A673 (cell line): ENCODE results near the gene DPH3. TPM values are rescaled to one million over a fixed set of nuclear protein-coding genes. Genes with fewer than 3 reads are reported as not detected.

Experiments
- BruUV-seq: library from RNA; stranded (reverse); fragments of 400-500 nt; replicated peaks from 2 replicates; lab custom pipeline; 2021; lab: Mats Ljungman, UMichigan
- CTCF ChIA-PET: fragments of 300-600 bp; sonication (Branson Sonifier 250); formaldehyde crosslinking; loops from one replicate; lab custom pipeline; 2022; ENCODE audit warnings: antibody characterized with exemption; lab: Charles Lee
- POLR2A ChIA-PET: fragments of 300-600 bp; sonication (Branson Sonifier 250); formaldehyde crosslinking; loops from one replicate; lab custom pipeline; 2022; ENCODE audit warnings: antibody characterized with exemption; ENCODE audit not compliant: low non-redundant PET; lab: Charles Lee
- DNase-seq: peaks from one replicate; pipeline ENCODE4 v3.0.0-alpha.2; 2015; ENCODE audit warnings: low spot score
- H3K27ac ChIP-seq: fragments of 200-600 bp; sonication (generic); 2 replicates; pipeline ENCODE4 v1.5.1; 2016; ENCODE audit warnings: mixed run types, low read depth, mild to moderate bottlenecking, mixed read lengths, antibody characterized with exemption, low read length; ENCODE audit not compliant: poor library complexity, severe bottlenecking
- H3K27me3 ChIP-seq: fragments of 200-600 bp; sonication (generic); replicated peaks from 2 replicates; pipeline ENCODE4 v1.6.1; 2017; ENCODE audit warnings: mixed run types, low read depth, mild to moderate bottlenecking, mixed read lengths, antibody characterized with exemption, low read length; ENCODE audit not compliant: insufficient read depth, poor library complexity
- H3K36me3 ChIP-seq: fragments of 200-600 bp; sonication (generic); 2 replicates; pipeline ENCODE4 v1.6.1; 2016; ENCODE audit warnings: mixed run types, mild to moderate bottlenecking, mixed read lengths, antibody characterized with exemption, low read length; ENCODE audit not compliant: insufficient read depth, poor library complexity, severe bottlenecking
- H3K4me1 ChIP-seq: fragments of 200-600 bp; sonication (generic); 2 replicates; pipeline ENCODE4 v1.6.1; 2017; ENCODE audit warnings: mixed run types, mild to moderate bottlenecking, mixed read lengths, antibody characterized with exemption, low read length; ENCODE audit not compliant: insufficient read depth, poor library complexity, severe bottlenecking
- H3K4me3 ChIP-seq: fragments of 200-600 bp; sonication (generic); 2 replicates; pipeline ENCODE4 v1.5.1; 2016; ENCODE audit warnings: low read depth, mixed run types, mild to moderate bottlenecking, mixed read lengths, low read length; ENCODE audit not compliant: poor library complexity, severe bottlenecking
- H3K9me3 ChIP-seq: fragments of 200-600 bp; sonication (generic); 2 replicates; pipeline ENCODE4 v1.6.1; 2016; ENCODE audit warnings: mixed run types, low read depth, mild to moderate bottlenecking, mixed read lengths, antibody characterized with exemption, low read length; ENCODE audit not compliant: poor library complexity, severe bottlenecking
- EZH2 ChIP-seq: fragments of 200-600 bp; sonication (generic); IDR thresholded peaks from 2 replicates; pipeline ENCODE4 v1.6.1; 2017; ENCODE audit warnings: borderline replicate concordance, low read depth, mild to moderate bottlenecking, mixed read lengths, antibody characterized with exemption, low read length; ENCODE audit not compliant: poor library complexity, severe bottlenecking
- intact Hi-C: fragments of 100-400 bp; cut with micrococcal nuclease; formaldehyde crosslinking; loops from one replicate; pipeline ENCODE4 v1.10.0; 2022; ENCODE audit not compliant: unreplicated experiment
- total RNA-seq: library from RNA; stranded (reverse); gene quantifications from 2 replicates; pipeline ENCODE4 v1.2.3, GENCODE V29; 2021
- TF ChIP-seq, protein P1 (sequence below): fragments of 300-800, 200-600 bp; sonication (generic); conservative IDR thresholded peaks from 2 replicates; pipeline ENCODE4 v1.5.1; 2017; ENCODE audit warnings: low read depth, mild to moderate bottlenecking, antibody characterized with exemption, low read length, moderate library complexity, mixed read lengths

The DPH3 gene
- total RNA-seq, 1 experiment from 2014 or later: 26.4 TPM

DNA sequence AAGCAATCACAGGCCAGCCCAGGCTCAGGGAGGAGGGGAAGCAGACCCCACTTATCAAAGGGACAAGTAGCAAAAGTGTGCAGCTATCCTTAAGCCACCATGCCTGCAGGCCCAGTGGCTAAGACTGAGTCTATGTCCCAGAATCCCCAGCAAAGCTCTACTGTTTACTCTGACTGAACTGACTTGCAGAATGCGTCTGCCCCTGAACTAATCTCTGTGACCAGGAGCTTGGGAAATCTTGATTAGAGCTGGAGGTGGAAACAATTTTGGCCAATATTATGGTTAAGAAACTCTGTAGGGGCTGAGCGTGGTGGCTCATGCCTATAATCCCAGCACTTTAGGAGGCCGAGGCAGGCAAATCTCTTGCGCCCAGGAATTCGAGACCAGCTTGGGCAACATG, 22.6 kb downstream of the DPH3 start:
- no peaks in the 10 kb centered on the region for H3K4me1 ChIP-seq
- no peaks in the 10 kb centered on the region for H3K9me3 ChIP-seq
- TF ChIP-seq EZH2: no peak
- TF ChIP-seq, protein P1, sequence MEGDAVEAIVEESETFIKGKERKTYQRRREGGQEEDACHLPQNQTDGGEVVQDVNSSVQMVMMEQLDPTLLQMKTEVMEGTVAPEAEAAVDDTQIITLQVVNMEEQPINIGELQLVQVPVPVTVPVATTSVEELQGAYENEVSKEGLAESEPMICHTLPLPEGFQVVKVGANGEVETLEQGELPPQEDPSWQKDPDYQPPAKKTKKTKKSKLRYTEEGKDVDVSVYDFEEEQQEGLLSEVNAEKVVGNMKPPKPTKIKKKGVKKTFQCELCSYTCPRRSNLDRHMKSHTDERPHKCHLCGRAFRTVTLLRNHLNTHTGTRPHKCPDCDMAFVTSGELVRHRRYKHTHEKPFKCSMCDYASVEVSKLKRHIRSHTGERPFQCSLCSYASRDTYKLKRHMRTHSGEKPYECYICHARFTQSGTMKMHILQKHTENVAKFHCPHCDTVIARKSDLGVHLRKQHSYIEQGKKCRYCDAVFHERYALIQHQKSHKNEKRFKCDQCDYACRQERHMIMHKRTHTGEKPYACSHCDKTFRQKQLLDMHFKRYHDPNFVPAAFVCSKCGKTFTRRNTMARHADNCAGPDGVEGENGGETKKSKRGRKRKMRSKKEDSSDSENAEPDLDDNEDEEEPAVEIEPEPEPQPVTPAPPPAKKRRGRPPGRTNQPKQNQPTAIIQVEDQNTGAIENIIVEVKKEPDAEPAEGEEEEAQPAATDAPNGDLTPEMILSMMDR: no peak
- intact Hi-C loops: no loop called here
- H3K4me3 ChIP-seq: no peak overlapping the region
- no TSS peak for BruUV-seq
- ChIA-PET POLR2A (no interaction called here), CTCF (no interaction called here)
- no peak for DNase-seq
- no peak overlapping the region for H3K27ac ChIP-seq
- no peaks in the 10 kb centered on the region for H3K36me3 ChIP-seq
- no peaks in the 10 kb centered on the region for H3K27me3 ChIP-seq

DNA sequence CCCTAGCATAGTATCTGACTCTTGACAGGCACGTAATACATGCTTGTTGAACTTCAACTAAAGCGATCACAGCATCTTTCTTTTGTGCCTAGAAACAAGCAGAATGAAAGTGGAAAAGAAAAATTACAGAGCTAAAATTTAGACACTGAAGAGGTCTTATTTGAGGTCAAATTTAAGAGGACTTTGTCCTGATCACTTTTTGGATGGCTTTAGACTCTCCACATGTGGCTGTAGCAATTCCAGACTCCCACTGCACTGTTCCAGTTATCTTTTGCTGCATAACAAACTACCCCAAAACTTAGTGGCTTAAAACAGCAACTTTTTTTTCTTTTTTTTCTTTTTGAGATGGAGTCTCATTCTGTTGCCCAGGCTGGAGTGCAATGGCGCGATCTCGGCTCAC, 23.5 kb downstream of the DPH3 start:
- Histone ChIP-seq H3K4me1 (no peaks in the 10 kb centered on the region), H3K27ac (no peak overlapping the region), H3K4me3 (no peak overlapping the region), H3K36me3 (no peaks in the 10 kb centered on the region), H3K27me3 (no peaks in the 10 kb centered on the region), H3K9me3 (no peaks in the 10 kb centered on the region)
- DNase-seq: no peak
- no TSS peak for BruUV-seq
- TF ChIP-seq EZH2: no peak
- TF ChIP-seq, protein P1: no peak
- intact Hi-C loops: no loop called here
- ChIA-PET POLR2A (no interaction called here), CTCF (no interaction called here)

DNA sequence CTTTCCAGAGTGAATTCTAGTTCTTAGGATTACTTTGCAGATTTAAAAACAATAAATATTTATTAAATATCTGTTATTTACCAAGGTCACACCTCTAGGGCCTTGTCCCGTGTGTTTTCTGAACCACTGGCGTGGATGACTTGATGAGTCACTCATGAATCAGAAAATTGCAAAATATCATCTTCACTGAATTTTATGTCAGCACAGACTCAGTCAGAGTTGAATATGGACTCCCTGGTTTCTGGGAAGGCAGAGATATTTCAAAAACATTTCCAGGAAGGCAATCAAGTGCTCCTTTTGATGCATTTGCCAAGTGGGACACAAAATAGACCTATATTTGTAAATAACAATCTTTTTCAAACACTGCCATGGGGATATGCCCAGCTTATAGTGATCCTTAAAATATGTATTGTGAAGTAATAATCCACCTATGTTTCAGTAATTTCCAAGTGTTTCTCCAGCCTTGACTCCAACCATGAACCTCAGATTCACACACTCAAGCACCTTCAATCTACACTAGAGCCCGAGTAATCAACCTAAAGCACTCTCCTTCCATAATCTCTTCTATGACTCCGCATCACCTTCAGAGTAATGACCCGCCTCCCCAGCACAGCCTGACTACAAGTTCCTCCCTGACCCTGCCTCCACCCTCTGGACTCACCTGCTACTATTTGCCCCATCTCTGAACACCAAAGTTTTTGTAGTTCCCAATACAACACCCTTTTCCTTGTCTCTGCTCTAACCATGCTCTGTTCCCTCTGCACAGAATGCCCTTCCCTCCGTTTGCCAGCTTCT, 24.3 kb downstream of the DPH3 start:
- BruUV-seq: no TSS peak
- Histone ChIP-seq H3K9me3 (no peaks in the 10 kb centered on the region), H3K36me3 (no peaks in the 10 kb centered on the region), H3K4me1 (no peaks in the 10 kb centered on the region), H3K27ac (no peak overlapping the region), H3K4me3 (no peak overlapping the region), H3K27me3 (no peaks in the 10 kb centered on the region)
- ChIA-PET CTCF (no interaction called here), POLR2A (no interaction called here)
- TF ChIP-seq EZH2: no peak
- TF ChIP-seq, protein P1: no peak
- no peak for DNase-seq
- intact Hi-C loops: no loop called here
